GM18873 (cell line): ENCODE data around the gene MFAP2.
"Not testable (repeated sequence)": the region's sequence is repeated elsewhere in the genome, so short reads cannot be mapped to it uniquely, and the experiment has no call there.

Experiments used
- ATAC-seq: cut with Tn5 transposase; IDR thresholded peaks from one replicate; pipeline ENCODE4 v1.9.1; 2021; ENCODE audit warnings: mild to moderate bottlenecking, moderate library complexity, moderate number of reproducible peaks; ENCODE audit not compliant: unreplicated experiment, low FRiP score

Gene MFAP2

GRCh38 chr1:16965486-16966067, 14.8 kb downstream of the MFAP2 start:
- ATAC-seq: no peak

- not testable (repeated sequence) for ATAC-seq
Observed at GRCh38 chr1:16964169-16964568, 16.3 kb downstream of the MFAP2 start.

GRCh38 chr1:16961297-16962133, 18.9 kb downstream of the MFAP2 start:
- no peak for ATAC-seq

GRCh38 chr1:16960560-16961296, 19.7 kb downstream of the MFAP2 start:
- no peak for ATAC-seq

GRCh38 chr1:16958475-16958874, 21.9 kb downstream of the MFAP2 start:
- ATAC-seq: no peak

GRCh38 chr1:16957731-16958130, 22.7 kb downstream of the MFAP2 start:
- no peak for ATAC-seq

- ATAC-seq: no peak
Observed at GRCh38 chr1:16956775-16957174, 23.6 kb downstream of the MFAP2 start.

- ATAC-seq: no peak
Observed at GRCh38 chr1:16955186-16955585, 25.2 kb downstream of the MFAP2 start.

- no peak for ATAC-seq
Observed at GRCh38 chr1:16954579-16954978, 25.8 kb downstream of the MFAP2 start.

GRCh38 chr1:16952376-16952775, 28.0 kb downstream of the MFAP2 start:
- ATAC-seq: not testable (repeated sequence)

GRCh38 chr1:16949026-16949425, 31.4 kb downstream of the MFAP2 start:
- not testable (repeated sequence) for ATAC-seq

GRCh38 chr1:16948282-16948891, 32.0 kb downstream of the MFAP2 start:
- not testable (repeated sequence) for ATAC-seq

GRCh38 chr1:16946646-16947045, 33.8 kb downstream of the MFAP2 start:
- no peak for ATAC-seq

- not testable (repeated sequence) for ATAC-seq
Observed at GRCh38 chr1:16946185-16946584, 34.2 kb downstream of the MFAP2 start.

- not testable (repeated sequence) for ATAC-seq
Observed at GRCh38 chr1:16945512-16945911, 34.9 kb downstream of the MFAP2 start.

GRCh38 chr1:16944038-16944437, 36.4 kb downstream of the MFAP2 start:
- ATAC-seq: no peak

GRCh38 chr1:16939386-16940180, 40.8 kb downstream of the MFAP2 start:
- not testable (repeated sequence) for ATAC-seq

GRCh38 chr1:16938351-16939321, 41.8 kb downstream of the MFAP2 start:
- ATAC-seq: no peak

GRCh38 chr1:16936580-16936979, 43.8 kb downstream of the MFAP2 start:
- not testable (repeated sequence) for ATAC-seq
